Measurements from ENCODE around the gene SEPHS2.

Gene SEPHS2

GRCh38 chr16:30429418-30429677 lies 16.3 kb downstream of the SEPHS2 start (continued):
- TF ChIP-seq ZNF169 (tag by site-specific recombination; IDR thresholded peaks at IDR 0.05), result no peak
- TF ChIP-seq ZBTB26 (tag by site-specific recombination; optimal IDR thresholded peaks at IDR 0.05), result no peak
- TF ChIP-seq ZSCAN5A (tag by site-specific recombination; IDR thresholded peaks at IDR 0.05), result no peak
- no peak for TF ChIP-seq ZNF530 (tag by site-specific recombination; IDR thresholded peaks at IDR 0.05; ENCODE audit: low read depth)
- no peak for TF ChIP-seq ZFP3 (tag by site-specific recombination; IDR thresholded peaks at IDR 0.05; ENCODE audit: low read depth)
- no peak for TF ChIP-seq ZNF521 (tag by site-specific recombination; IDR thresholded peaks at IDR 0.05)
- no peak for TF ChIP-seq ZNF621 (tag by site-specific recombination; IDR thresholded peaks at IDR 0.05)
- no peak for TF ChIP-seq TSHZ1 (tag by site-specific recombination; IDR thresholded peaks at IDR 0.05; ENCODE audit: borderline replicate concordance)
- no peak for TF ChIP-seq ZNF830 (tag by site-specific recombination; IDR thresholded peaks at IDR 0.05; ENCODE audit: low read depth)
- TF ChIP-seq ZNF473 (tag by site-specific recombination; IDR thresholded peaks at IDR 0.05), result no peak
- no peak for TF ChIP-seq ZNF335 (tag by site-specific recombination; conservative IDR thresholded peaks at IDR 0.05)
- no peak for TF ChIP-seq KLF1 (tag by site-specific recombination; IDR thresholded peaks at IDR 0.05)
- TF ChIP-seq ZNF433 (tag by site-specific recombination; IDR thresholded peaks at IDR 0.05; ENCODE audit: low read depth), result no peak
- no peak for TF ChIP-seq ZNF449 (tag by site-specific recombination; IDR thresholded peaks at IDR 0.05)
- TF ChIP-seq ZBTB10 (tag by site-specific recombination; IDR thresholded peaks at IDR 0.05), result no peak
- TF ChIP-seq ZNF580 (tag by site-specific recombination; IDR thresholded peaks at IDR 0.05), result no peak
- TF ChIP-seq ZNF221 (tag by site-specific recombination; IDR thresholded peaks at IDR 0.05; ENCODE audit: borderline replicate concordance), result no peak
- 0 out of 2 replicates have a peak, but pooled peaks have one; percentile 20 for TF ChIP-seq ZBTB17 (tag by site-specific recombination; IDR thresholded peaks at IDR 0.05)
- no peak for TF ChIP-seq ZNF518A (tag by site-specific recombination; conservative IDR thresholded peaks at IDR 0.05; ENCODE audit: low read depth)
- TF ChIP-seq ZFHX2 (tag by site-specific recombination; conservative IDR thresholded peaks at IDR 0.05), result no peak
- TF ChIP-seq ZNF394 (tag by site-specific recombination; IDR thresholded peaks at IDR 0.05; ENCODE audit: borderline replicate concordance), result no peak
- no peak for TF ChIP-seq OVOL3 (tag by site-specific recombination; IDR thresholded peaks at IDR 0.05)
- no peak for TF ChIP-seq SCRT2 (tag by site-specific recombination; IDR thresholded peaks at IDR 0.05)
- TF ChIP-seq OSR2 (tag by site-specific recombination; IDR thresholded peaks at IDR 0.05), result no peak

Measured in HEK293 (cell line).